Left lung (tissue), 10 donors: ENCODE measurements around the gene AUP1. TPM values are rescaled to one million over a fixed set of nuclear protein-coding genes. Genes with fewer than 3 reads are reported as not detected.

Source experiments
- ATAC-seq: fragments of 200-7000 bp; cut with Tn5 transposase; one replicate; pipeline ENCODE4 v1.9.1; 2020; ENCODE audit warnings: moderate library complexity
- DNase-seq, 4 donors: peaks; one replicate each; pipeline ENCODE4 v3.0.0-alpha.2; 2013 to 2020
- H3K27ac ChIP-seq, 2 donors: fragments of 200-600 bp; sonication (generic) in 1 of 2; one replicate each; pipeline versions ENCODE4 v1.5.0 to v1.8.0; 2020 to 2021
- H3K27me3 ChIP-seq, 2 donors: fragments of 200-600 bp; sonication (generic) in 1 of 2; one replicate each; pipeline versions ENCODE4 v1.5.0 to v1.8.0; 2020 to 2021
- H3K36me3 ChIP-seq, 2 donors: fragments of 200-600 bp; sonication (generic) in 1 of 2; one replicate each; pipeline versions ENCODE4 v1.5.0 to v1.8.0; 2020 to 2021
- H3K4me1 ChIP-seq, 2 donors: fragments of 200-600 bp; one replicate each; pipeline ENCODE4 v1.8.0; 2021
- H3K4me3 ChIP-seq, 2 donors: fragments of 200-600 bp; sonication (generic) in 1 of 2; one replicate each; pipeline versions ENCODE4 v1.5.0 to v1.8.0; 2020 to 2021; ENCODE audit warnings: mild to moderate bottlenecking in 1 of 2
- H3K9me3 ChIP-seq, 2 donors: fragments of 200-600 bp; sonication (generic) in 1 of 2; one replicate each; pipeline versions ENCODE4 v1.5.0 to v1.8.0; 2020 to 2021
- intact Hi-C, 2 donors: fragments of 100-400 bp; cut with DNase I; formaldehyde crosslinking; loops; one replicate each; pipeline versions ENCODE4 v1.11.2 to v1.14.2; 2022
- polyA plus RNA-seq, 6 donors: library from polyadenylated mRNA; unstranded; fragments of 120-200 nt; gene quantifications; one replicate each; pipeline ENCODE4 v1.2.1, GENCODE V29; 2013; ENCODE audit not compliant: insufficient read length in 6 of 6
- total RNA-seq, 2 donors: library from RNA; stranded (reverse); fragmentation: NEBNext Ultra II Directional; extraction: Animal tissue kit (Norgen Biotek cat#: 25700); gene quantifications; one replicate each; pipeline ENCODE4 v1.2.1, GENCODE V29; 2021
- TF ChIP-seq, protein P1 (sequence below), 2 donors: fragments of 200-600 bp; sonication (generic) in 1 of 2; IDR thresholded peaks; one replicate each; pipeline versions ENCODE4 v1.5.0 to v1.8.0; 2021; ENCODE audit warnings: antibody characterized with exemption in 2 of 2
- donor health status: DM: no; HTN: yes; CAD: no.
- donor health status: DM: no; HTN: no; CAD: no.

Gene AUP1
- total and polyA plus RNA-seq, 8 donors = 82.1 to 132 (median 96.1) TPM

DNA sequence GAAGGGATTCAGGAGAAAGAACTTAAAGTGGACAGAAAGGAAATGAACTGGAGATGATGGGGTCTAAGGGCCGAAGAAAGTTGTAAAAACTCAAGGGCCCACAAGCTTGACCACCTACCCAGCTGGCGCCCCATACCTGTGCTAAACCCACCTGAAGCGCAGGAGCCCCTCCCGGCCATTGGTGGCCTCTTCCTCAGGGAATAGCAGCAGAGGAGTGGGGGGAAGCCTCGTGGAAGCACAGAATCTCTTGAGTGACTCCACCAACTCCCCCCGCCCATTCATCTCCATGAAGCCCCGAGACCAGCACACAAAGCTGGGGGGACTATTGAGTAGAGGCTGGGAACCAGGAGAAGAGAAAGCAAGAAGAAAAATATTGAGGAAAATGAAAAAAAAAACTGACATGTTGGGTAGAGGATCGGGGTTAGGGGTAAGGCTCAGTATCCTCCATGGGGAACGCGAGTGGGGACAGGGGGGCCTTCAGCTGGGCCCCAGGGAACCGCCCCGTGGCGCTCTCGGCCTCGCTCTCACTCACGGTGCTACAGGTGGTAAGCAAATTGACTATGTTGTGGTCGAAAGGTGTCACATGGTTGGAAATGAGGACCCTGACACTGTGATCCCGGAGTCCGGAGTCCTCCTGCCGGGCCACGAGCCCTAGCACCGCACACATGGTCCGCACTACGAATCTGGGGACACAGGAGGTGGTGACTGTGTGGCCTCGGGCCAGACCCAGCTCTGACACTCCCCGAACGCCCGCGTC is 728 bp downstream of the AUP1 start:
- intact Hi-C loops = no loop called here
- ATAC-seq = peak; percentile 7

DNA sequence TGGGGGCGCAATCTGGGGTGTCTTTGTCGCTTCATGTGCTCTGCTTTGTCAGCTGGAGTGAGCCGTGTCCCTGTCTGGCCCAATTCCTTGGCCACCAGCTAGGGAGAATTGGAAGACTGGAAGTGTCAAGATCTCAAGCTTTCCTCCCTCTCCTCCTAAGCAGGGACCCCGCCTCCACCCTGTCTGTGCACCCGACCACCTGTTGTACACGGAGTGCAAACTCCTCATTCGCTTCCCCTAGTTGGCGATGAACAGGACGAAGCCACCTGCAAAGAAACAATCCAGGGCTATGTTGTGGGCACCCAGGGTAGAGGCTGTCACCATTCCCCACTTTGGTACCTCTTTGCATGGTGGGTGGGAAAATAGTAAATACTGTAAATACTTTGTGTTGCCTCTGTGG is 1.8 kb downstream of the AUP1 start:
- H3K27me3 ChIP-seq = no peaks in the 10 kb centered on the region

More for the DNA sequence above, 728 bp downstream of the AUP1 start:
- TF ChIP-seq, protein P1, sequence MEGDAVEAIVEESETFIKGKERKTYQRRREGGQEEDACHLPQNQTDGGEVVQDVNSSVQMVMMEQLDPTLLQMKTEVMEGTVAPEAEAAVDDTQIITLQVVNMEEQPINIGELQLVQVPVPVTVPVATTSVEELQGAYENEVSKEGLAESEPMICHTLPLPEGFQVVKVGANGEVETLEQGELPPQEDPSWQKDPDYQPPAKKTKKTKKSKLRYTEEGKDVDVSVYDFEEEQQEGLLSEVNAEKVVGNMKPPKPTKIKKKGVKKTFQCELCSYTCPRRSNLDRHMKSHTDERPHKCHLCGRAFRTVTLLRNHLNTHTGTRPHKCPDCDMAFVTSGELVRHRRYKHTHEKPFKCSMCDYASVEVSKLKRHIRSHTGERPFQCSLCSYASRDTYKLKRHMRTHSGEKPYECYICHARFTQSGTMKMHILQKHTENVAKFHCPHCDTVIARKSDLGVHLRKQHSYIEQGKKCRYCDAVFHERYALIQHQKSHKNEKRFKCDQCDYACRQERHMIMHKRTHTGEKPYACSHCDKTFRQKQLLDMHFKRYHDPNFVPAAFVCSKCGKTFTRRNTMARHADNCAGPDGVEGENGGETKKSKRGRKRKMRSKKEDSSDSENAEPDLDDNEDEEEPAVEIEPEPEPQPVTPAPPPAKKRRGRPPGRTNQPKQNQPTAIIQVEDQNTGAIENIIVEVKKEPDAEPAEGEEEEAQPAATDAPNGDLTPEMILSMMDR (IDR thresholded peaks at IDR 0.05) = no peak
- Histone ChIP-seq H3K9me3 (no peaks in the 10 kb centered on the region), H3K36me3 (peaks cover 0 to 42% of the 10 kb centered on the region in 2 donors), H3K27me3 (no peaks in the 10 kb centered on the region), H3K4me1 (peaks cover 11 to 30% of the 10 kb centered on the region in 2 donors), H3K27ac (peak overlapping the region; percentile 83 to 94), H3K4me3 (peak overlapping the region; percentile 89 to 92)
- no peak for DNase-seq

DNA sequence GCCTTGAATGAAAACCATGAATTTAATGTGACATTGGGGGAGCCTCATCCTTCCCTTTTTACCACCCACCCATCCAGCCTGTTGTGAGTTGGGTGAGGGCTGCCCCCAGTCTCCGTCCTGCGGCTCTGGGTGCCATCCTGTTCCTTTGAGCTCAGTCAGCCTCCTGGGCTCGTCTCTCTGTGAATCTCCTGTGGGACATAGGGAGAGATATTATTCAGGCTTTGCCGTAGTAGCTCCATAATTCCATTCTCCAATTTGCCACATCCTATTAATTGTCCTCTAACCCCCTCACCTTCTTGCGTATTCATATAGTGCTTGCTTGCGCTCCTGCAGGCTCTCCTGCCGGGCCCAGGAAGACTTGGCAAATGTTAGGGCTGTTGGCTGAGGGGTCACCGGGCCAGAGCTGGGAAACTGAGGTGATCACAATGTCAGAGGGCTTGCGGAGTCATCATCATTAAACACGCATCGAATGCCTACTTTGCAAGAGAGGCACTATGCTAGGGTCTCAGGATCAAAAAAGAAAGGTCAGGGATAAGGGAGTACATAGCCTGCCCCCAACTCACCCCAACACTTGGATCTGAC is 2.8 kb downstream of the AUP1 start:
- Histone ChIP-seq H3K27ac (no peak overlapping the region), H3K27me3 (no peaks in the 10 kb centered on the region), H3K4me3 (no peak overlapping the region), H3K9me3 (no peaks in the 10 kb centered on the region), H3K4me1 (peaks cover 11 to 30% of the 10 kb centered on the region in 2 donors), H3K36me3 (peaks cover 0 to 25% of the 10 kb centered on the region in 2 donors)
- TF ChIP-seq, protein P1 (IDR thresholded peaks at IDR 0.05) = no peak
- ATAC-seq (no peak), DNase-seq (no peak)
- intact Hi-C loops = no loop called here

More for the DNA sequence above, 1.8 kb downstream of the AUP1 start:
- DNase-seq = no peak
- Histone ChIP-seq H3K4me3 (no peak overlapping the region), H3K27ac (no peak overlapping the region), H3K4me1 (peaks cover 11 to 30% of the 10 kb centered on the region in 2 donors), H3K9me3 (no peaks in the 10 kb centered on the region), H3K36me3 (peaks cover 0 to 33% of the 10 kb centered on the region in 2 donors)
- intact Hi-C loops = no loop called here
- ATAC-seq = no peak
- TF ChIP-seq, protein P1 (IDR thresholded peaks at IDR 0.05) = no peak

DNA sequence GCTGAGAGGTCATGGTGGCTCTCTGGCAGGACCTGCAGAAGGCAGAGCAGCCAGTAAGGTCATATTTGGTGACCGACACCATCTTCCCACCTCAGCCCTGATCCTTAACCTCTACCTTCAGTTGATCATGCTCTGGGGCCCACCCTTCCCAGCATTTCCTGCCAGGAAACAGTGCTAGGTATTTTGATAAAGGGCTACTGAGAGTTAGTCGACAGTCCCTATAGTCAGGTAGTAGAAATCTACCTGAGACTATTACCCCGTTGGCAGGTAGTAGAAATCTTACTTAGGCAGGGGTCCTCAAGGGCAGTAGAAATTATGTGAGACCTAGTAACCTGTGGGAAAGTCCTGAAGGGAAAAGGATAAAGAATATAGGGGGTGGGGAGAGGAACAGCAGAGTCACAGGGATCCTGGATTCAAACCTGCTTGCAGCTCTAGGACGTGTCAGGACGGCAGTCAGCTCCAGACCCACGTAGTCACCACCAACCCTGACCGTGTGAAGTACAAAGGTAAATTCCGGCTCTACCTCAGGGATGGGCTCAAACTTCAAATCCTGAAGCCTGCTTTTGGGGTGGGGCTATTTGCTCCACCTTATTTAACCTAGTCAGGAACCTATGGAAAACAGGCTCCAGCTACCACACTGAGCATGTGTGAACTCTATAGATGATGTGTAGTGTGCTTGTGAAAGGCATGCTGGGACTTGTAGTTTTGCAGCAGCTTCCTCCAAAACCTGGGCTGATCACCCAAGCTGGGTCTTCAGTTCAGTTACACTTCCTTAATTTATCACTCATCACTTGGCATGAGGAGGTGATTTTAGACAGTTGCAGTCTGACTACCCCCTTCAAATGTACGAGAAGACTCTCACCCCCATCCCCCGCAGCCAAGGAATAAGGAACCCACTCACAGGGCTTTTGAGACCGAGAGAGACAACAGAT is 3.5 kb downstream of the AUP1 start, which contains the start of gene DQX1:
TSS of gene DQX1 (minus strand) at position 515 of the 932 bp plus-strand sequence. CDS start at position 13, 502 bp downstream.
- peaks cover 0 to 25% of the 10 kb centered on the region in 2 donors for H3K36me3 ChIP-seq
- no peak within 1 kb of the TSS for H3K27ac ChIP-seq
- no peak within 1 kb of the TSS for H3K4me3 ChIP-seq
- intact Hi-C loops = no loop called here
- peaks cover 0 to 5% of the 10 kb centered on the region in 2 donors for H3K27me3 ChIP-seq
- DNase-seq (peak in 1 of 4 donors; percentile 16), ATAC-seq (no peak)
- TF ChIP-seq, protein P1 (IDR thresholded peaks at IDR 0.05) = no peak
- no peaks in the 10 kb centered on the region for H3K9me3 ChIP-seq
- H3K4me1 ChIP-seq = peaks cover 11 to 22% of the 10 kb centered on the region in 2 donors
